GM12878 (cell line): Measurements from ENCODE around the gene CDCA3. TPM values are rescaled to one million over a fixed set of nuclear protein-coding genes. Genes with fewer than 3 reads are reported as not detected.

Experiments used
- ATAC-seq: fragments of 200-7000 bp; cut with Tn5 transposase; 3 replicates; pipeline ENCODE4 v1.9.1; 2020; ENCODE audit warnings: mild to moderate bottlenecking, moderate library complexity
- BruUV-seq: library from RNA; stranded (reverse); fragments of 400-500 nt; replicated peaks from 2 replicates; lab custom pipeline; 2021; lab: Mats Ljungman, UMichigan
- CTCF ChIA-PET: fragments of 300-600 bp; sonication (Branson Sonifier 250); formaldehyde crosslinking; extraction: SDS; loops from one replicate; lab custom pipeline; 2021; ENCODE audit warnings: inconsistent platforms; lab: Yijun Ruan, JAX
- POLR2A ChIA-PET: fragments of 350-600 bp; formaldehyde crosslinking; extraction: SDS; loops from one replicate; lab custom pipeline; 2021; ENCODE audit warnings: inconsistent platforms; lab: Charles Lee
- RAD21 ChIA-PET: fragments of 300-600 bp; sonication (Branson Sonifier 250); formaldehyde crosslinking; loops from one replicate; lab custom pipeline; 2023; ENCODE audit warnings: antibody characterized with exemption; ENCODE audit not compliant: unreplicated experiment; lab: Charles Lee
- SMC1A ChIA-PET: fragments of 300-600 bp; sonication (Branson Sonifier 250); formaldehyde crosslinking; loops from one replicate; lab custom pipeline; 2023; ENCODE audit not compliant: unreplicated experiment, uncharacterized antibody; lab: Charles Lee
- DNase-seq: peaks from one replicate; pipeline ENCODE4 v3.0.0-alpha.2; 2011; ENCODE audit warnings: low read depth, low spot score
- FAIRE-seq: peaks from 3 replicates; lab custom pipeline; 2011; peaks lifted over from hg19 to GRCh38; lab: Jason Lieb, UNC
- H2AFZ ChIP-seq: 2 replicates; pipeline ENCODE4 v1.6.0; 2011; ENCODE audit warnings: low read depth, low read length, control low read depth; ENCODE audit not compliant: control insufficient read depth
- H3K27ac ChIP-seq: 2 replicates; pipeline ENCODE4 v1.5.1; 2011; ENCODE audit warnings: control low read depth; ENCODE audit not compliant: control insufficient read depth, insufficient read depth
- H3K27me3 ChIP-seq, 2 experiments: replicated peaks in 1 of 2; 2 replicates each; pipeline versions ENCODE4 v1.6.0 to v1.6.1; 2011; ENCODE audit warnings: low read length in 1 of 2; ENCODE audit not compliant: control insufficient read depth in 2 of 2, insufficient read depth in 2 of 2
- H3K36me3 ChIP-seq, 2 experiments: 2 replicates each; pipeline ENCODE4 v1.5.1; 2011; ENCODE audit warnings: low read length in 1 of 2; ENCODE audit not compliant: control insufficient read depth in 2 of 2, insufficient read depth in 2 of 2
- H3K4me1 ChIP-seq: 2 replicates; pipeline ENCODE4 v1.6.1; 2011; ENCODE audit warnings: mild to moderate bottlenecking, low read length, moderate library complexity, mixed read lengths; ENCODE audit not compliant: control insufficient read depth, insufficient read depth
- H3K4me2 ChIP-seq: 2 replicates; pipeline ENCODE4 v1.6.0; 2011; ENCODE audit warnings: control low read depth; ENCODE audit not compliant: control insufficient read depth, insufficient read depth
- H3K4me3 ChIP-seq: fragments of 200-600 bp; sonication (generic); 2 replicates; pipeline ENCODE4 v1.5.1; 2016
- H3K79me2 ChIP-seq: 2 replicates; pipeline ENCODE4 v1.6.0; 2011; ENCODE audit warnings: low read length; ENCODE audit not compliant: control insufficient read depth, insufficient read depth
- H3K9ac ChIP-seq: 2 replicates; pipeline ENCODE4 v1.8.0; 2011; ENCODE audit warnings: low read length, control low read depth, mixed read lengths; ENCODE audit not compliant: control insufficient read depth, insufficient read depth
- H3K9me3 ChIP-seq: replicated peaks from 3 replicates; pipeline ENCODE4 v1.5.1; 2011; ENCODE audit warnings: mild to moderate bottlenecking, low read length; ENCODE audit not compliant: control insufficient read depth, insufficient read depth
- H4K20me1 ChIP-seq: 2 replicates; pipeline ENCODE4 v1.6.0; 2011; ENCODE audit not compliant: control insufficient read depth, insufficient read depth
- BACH1 ChIP-seq: fragments of 450-650 bp; IDR thresholded peaks from 2 replicates; pipeline ENCODE4 v1.6.1; 2017; ENCODE audit warnings: mild to moderate bottlenecking, borderline replicate concordance
- BCLAF1 ChIP-seq: fragments of 450-650 bp; IDR thresholded peaks from 2 replicates; pipeline ENCODE4 v1.6.1; 2017; ENCODE audit warnings: antibody characterized with exemption, mild to moderate bottlenecking, moderate library complexity
- CTCF ChIP-seq, 3 experiments: IDR thresholded peaks in 2 of 3; conservative IDR thresholded peaks in 1 of 3; 2 replicates each; pipeline ENCODE4 v1.5.1; 2011; ENCODE audit warnings: low read depth in 3 of 3, low read length in 3 of 3, mild to moderate bottlenecking in 3 of 3, control low read depth in 2 of 3, moderate library complexity in 2 of 3, inconsistent platforms in 1 of 3, mixed read lengths in 1 of 3; ENCODE audit not compliant: control insufficient read depth in 2 of 3, insufficient read depth in 1 of 3; ENCODE audit errors: extremely low read depth in 1 of 3
- ESRRA ChIP-seq: IDR thresholded peaks from 2 replicates; pipeline ENCODE4 v1.6.1; 2012; ENCODE audit warnings: mild to moderate bottlenecking, low read length, improper control_type of control experiment
- IKZF2 ChIP-seq, 2 experiments: fragments of 450-650 bp; IDR thresholded peaks; 2 replicates each; pipeline ENCODE4 v1.6.1; 2017; ENCODE audit warnings: mild to moderate bottlenecking in 2 of 2, moderate library complexity in 2 of 2
- IRF5 ChIP-seq: fragments of 450-650 bp; IDR thresholded peaks from 2 replicates; pipeline ENCODE4 v1.6.1; 2017; ENCODE audit warnings: borderline replicate concordance
- NBN ChIP-seq: fragments of 450-650 bp; IDR thresholded peaks from 2 replicates; pipeline ENCODE4 v1.6.1; 2016
- NKRF ChIP-seq: fragments of 450-650 bp; conservative IDR thresholded peaks from 2 replicates; pipeline ENCODE4 v1.6.1; 2017; ENCODE audit warnings: mild to moderate bottlenecking, moderate library complexity
- POLR2AphosphoS5 ChIP-seq: IDR thresholded peaks from 2 replicates; pipeline ENCODE4 v1.6.1; 2011; ENCODE audit warnings: mild to moderate bottlenecking, low read length, inconsistent platforms
- RAD21 ChIP-seq: IDR thresholded peaks from 2 replicates; pipeline ENCODE4 v1.6.1; 2011; ENCODE audit warnings: mild to moderate bottlenecking, low read depth, low read length, moderate library complexity; ENCODE audit not compliant: insufficient read depth
- RFX5 ChIP-seq: IDR thresholded peaks from 2 replicates; pipeline ENCODE4 v1.6.1; 2011; ENCODE audit warnings: low read depth, low read length, improper control_type of control experiment
- WRNIP1 ChIP-seq: IDR thresholded peaks from 2 replicates; pipeline ENCODE4 v1.6.1; 2011; ENCODE audit warnings: low read depth, low read length, improper control_type of control experiment, borderline replicate concordance
- WGBS: methylation state at CpG from one replicate; pipeline ENCODE4 v1.1.6; 2016; ENCODE audit warnings: low lambda C conversion rate; ENCODE audit not compliant: insufficient replicate concordance, insufficient coverage; ENCODE audit errors: missing lambda C conversion rate; 5-methylcytosine and 5-hydroxymethylcytosine counted together
- in situ Hi-C: fragments of 300-500 bp; cut with MboI; formaldehyde crosslinking; loops from 9 replicates; pipeline ENCODE4 v1.14.3; 2018; ENCODE audit warnings: mixed read lengths
- intact Hi-C: fragments of 100-400 bp; cut with micrococcal nuclease; formaldehyde crosslinking; loops from one replicate; pipeline ENCODE4 v1.14.2; 2022; ENCODE audit not compliant: unreplicated experiment
- polyA plus RNA-seq, 11 experiments: library from polyadenylated mRNA; depleted of rRNA in 4 of 11; unstranded in 6 of 11; stranded (reverse) in 5 of 11; fragments of >200 nt; fragmentation: Nextera tagmentation in 4 of 11; fragmentation: Illumina TruSeq in 1 of 11; extraction: Ambion mirVana in 4 of 11; extraction: Trizol in 1 of 11; gene quantifications; 1 replicate in 1 of 11; 2 replicates in 10 of 11; pipeline versions ENCODE4 v1.2.1 to v1.2.3, GENCODE V29; 2011 to 2016; ENCODE audit warnings: inconsistent platforms in 2 of 11, missing spikeins in 2 of 11, low read depth in 1 of 11
- total RNA-seq, 4 experiments: library from RNA; depleted of rRNA in 3 of 4; stranded (reverse); fragments of >200 nt in 3 of 4; fragmentation: Illumina TruSeq in 1 of 4; extraction: Trizol in 1 of 4; gene quantifications; 2 replicates each; pipeline versions ENCODE4 v1.2.1 to v1.2.3, GENCODE V29; 2013 to 2021

The CDCA3 gene
- total and polyA plus RNA-seq, 10 of the 15 experiments (the other 5 are each of a cell fraction or from before 2014, with no cell fraction given) = 34.5 to 148 (median 97.4) TPM

GRCh38 chr12:6869049-6870021 is 18.2 kb upstream of the CDCA3 start:
- Histone ChIP-seq H4K20me1 (peaks cover 16% of the 10 kb centered on the region), H3K36me3 (peaks cover 20 to 24% of the 10 kb centered on the region in 2 experiments), H3K27me3 (no peaks in the 10 kb centered on the region), H3K27ac (peak overlapping the region; percentile 96), H3K4me3 (peak overlapping the region; percentile 100), H3K4me2 (peak overlapping the region; percentile 97), H2AFZ (no peak overlapping the region), H3K9me3 (no peaks in the 10 kb centered on the region), H3K9ac (peak overlapping the region; percentile 90), H3K79me2 (peaks cover 42% of the 10 kb centered on the region), H3K4me1 (peaks cover 35% of the 10 kb centered on the region)
- peak; percentile 13 for ATAC-seq
- ChIA-PET RAD21 (interaction anchor here (0.6 to 5.6 kb wide), 16 partner anchors 17 to 242 kb away, joined by 3 to 42 read pairs (median 4); partner anchors contain the start of genes C12orf57, CDCA3, EMG1 and MLF2), SMC1A (interaction anchor here (0.9 to 5.3 kb wide), 13 partner anchors 16 to 244 kb away, joined by 3 to 42 read pairs (median 4); partner anchors contain the start of genes C12orf57, C1RL, CDCA3 and USP5), CTCF (interaction anchor here (0.6 to 9.5 kb wide), 37 partner anchors 8 to 243 kb away, joined by 3 to 173 read pairs (median 5); partner anchors contain the start of genes C12orf57, C1RL, CDCA3 and LPCAT3), POLR2A (interaction anchor here (0.5 to 5.7 kb wide), 11 partner anchors 11 to 243 kb away, joined by 3 to 84 read pairs (median 4); partner anchors contain the start of genes C12orf57, CDCA3, COPS7A and LRRC23)
- WGBS = 20% methylated on average over 11 of the region's 12 CpGs
- in situ Hi-C loops (no loop called here), intact Hi-C loops (loop anchor here (1.0 to 2.0 kb wide), 4 partner anchors 22 to 243 kb away; no protein-coding TSS in a partner anchor)
- DNase-seq = peak; percentile 27
- no TSS peak for BruUV-seq
- FAIRE-seq = peak; percentile 92
- TF ChIP-seq RAD21 (peak; percentile 75), CTCF (IDR thresholded peaks at IDR 0.05 in 2 of 3, conservative IDR thresholded peaks at IDR 0.05 in 1 of 3; ENCODE audit: control insufficient read depth in 2 of 3, extremely low read depth in 1 of 3, insufficient read depth in 1 of 3, low read depth in 3 of 3, low read length in 3 of 3) (peak; percentile 83 to 87 (median 87)), IRF5 (no peak), NBN (no peak), NKRF (no peak), IKZF2 (IDR thresholded peaks at IDR 0.05) (no peak), RFX5 (no peak), ESRRA (no peak), BCLAF1 (no peak), BACH1 (0 out of 2 replicates have a peak, but pooled peaks have one; percentile 36), POLR2AphosphoS5 (peak; percentile 50), WRNIP1 (no peak)
